ENCODE results near the gene C1QTNF4. TPM values are rescaled to one million over a fixed set of nuclear protein-coding genes. Genes with fewer than 3 reads are reported as not detected.

C1QTNF4 gene
- total RNA-seq, 2 donors from 2014 or later: 0.86 TPM; not detected in 1

DNA sequence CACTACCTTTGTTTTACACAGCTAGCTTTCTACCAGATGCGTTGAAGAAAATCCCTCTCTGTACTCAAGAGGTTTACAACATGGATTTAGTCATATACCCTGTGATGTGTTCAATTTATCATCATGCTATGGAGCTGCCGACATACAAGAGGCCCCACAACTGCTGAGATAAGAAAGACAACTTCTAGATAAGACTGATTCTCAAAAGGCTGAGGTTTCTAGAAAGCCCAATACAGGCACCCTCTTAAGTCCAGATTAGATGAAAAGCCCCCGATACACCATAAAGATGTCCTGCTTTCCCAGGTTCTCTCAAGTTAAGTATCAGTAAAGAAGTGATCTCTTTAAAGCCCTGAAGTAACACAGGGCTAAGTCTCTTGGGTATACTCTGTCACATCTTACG is 33.8 kb upstream of the C1QTNF4 start:
- H3K9me3 ChIP-seq: no peaks in the 10 kb centered on the region
- TF ChIP-seq, protein P1, sequence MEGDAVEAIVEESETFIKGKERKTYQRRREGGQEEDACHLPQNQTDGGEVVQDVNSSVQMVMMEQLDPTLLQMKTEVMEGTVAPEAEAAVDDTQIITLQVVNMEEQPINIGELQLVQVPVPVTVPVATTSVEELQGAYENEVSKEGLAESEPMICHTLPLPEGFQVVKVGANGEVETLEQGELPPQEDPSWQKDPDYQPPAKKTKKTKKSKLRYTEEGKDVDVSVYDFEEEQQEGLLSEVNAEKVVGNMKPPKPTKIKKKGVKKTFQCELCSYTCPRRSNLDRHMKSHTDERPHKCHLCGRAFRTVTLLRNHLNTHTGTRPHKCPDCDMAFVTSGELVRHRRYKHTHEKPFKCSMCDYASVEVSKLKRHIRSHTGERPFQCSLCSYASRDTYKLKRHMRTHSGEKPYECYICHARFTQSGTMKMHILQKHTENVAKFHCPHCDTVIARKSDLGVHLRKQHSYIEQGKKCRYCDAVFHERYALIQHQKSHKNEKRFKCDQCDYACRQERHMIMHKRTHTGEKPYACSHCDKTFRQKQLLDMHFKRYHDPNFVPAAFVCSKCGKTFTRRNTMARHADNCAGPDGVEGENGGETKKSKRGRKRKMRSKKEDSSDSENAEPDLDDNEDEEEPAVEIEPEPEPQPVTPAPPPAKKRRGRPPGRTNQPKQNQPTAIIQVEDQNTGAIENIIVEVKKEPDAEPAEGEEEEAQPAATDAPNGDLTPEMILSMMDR (IDR thresholded peaks at IDR 0.05): no peak
- H3K27me3 ChIP-seq: no peaks in the 10 kb centered on the region
- no peak overlapping the region for H3K4me3 ChIP-seq
- H3K4me1 ChIP-seq: no peaks in the 10 kb centered on the region
- no peak overlapping the region for H3K27ac ChIP-seq
- DNase-seq (ENCODE audit: low spot score): no peak
- H3K36me3 ChIP-seq: peaks cover 80% of the 10 kb centered on the region

DNA sequence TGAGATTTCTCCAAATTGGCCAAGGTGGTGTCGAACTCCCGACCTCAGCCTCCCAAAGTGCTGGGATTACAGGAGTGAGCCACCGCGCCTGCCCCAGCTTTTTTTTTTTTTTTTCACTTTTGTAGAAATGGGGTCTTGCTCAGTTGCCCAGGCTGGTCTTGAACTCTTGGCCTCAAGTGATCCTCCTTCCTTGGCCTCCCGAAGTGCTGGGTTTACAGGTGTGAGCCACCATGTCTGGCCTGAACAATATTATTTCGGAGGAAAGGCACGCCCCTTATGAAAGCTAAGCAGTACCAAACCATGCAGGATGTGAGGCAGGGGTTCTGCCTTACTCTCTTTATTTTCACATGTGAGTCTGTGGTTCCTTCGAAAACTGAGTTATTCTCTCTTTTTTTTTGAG is 32.0 kb upstream of the C1QTNF4 start:
- no peak for DNase-seq (ENCODE audit: low spot score)
- TF ChIP-seq, protein P1 (IDR thresholded peaks at IDR 0.05): no peak
- no peaks in the 10 kb centered on the region for H3K9me3 ChIP-seq
- H3K27ac ChIP-seq: no peak overlapping the region
- H3K27me3 ChIP-seq: no peaks in the 10 kb centered on the region
- H3K4me1 ChIP-seq: no peaks in the 10 kb centered on the region
- H3K4me3 ChIP-seq: no peak overlapping the region
- peaks cover 84% of the 10 kb centered on the region for H3K36me3 ChIP-seq

DNA sequence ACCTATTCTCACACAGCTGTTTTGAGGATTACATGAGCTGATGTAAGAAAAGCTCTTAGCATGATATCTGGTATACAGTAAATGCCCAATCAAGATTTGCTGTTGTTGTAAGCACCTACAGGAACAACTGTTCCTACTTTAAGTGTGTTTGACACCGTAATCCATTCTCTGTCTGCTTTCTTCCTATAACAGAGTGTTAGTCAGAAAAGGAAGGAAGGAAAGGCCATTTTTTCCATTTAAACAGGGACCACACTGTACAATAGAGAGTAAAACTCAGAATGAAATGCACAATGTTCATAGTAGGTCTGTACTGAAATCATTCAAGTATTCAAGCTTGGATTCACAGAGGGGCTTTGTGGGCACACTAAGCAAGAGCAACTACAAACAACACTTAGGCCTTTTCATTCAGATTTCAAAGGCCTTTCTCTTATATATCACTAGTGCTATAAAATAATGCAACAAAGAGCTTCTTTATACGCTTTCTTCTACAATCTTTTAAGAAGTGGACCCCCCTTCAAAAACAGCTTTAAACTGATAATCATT is 26.7 kb upstream of the C1QTNF4 start:
- H3K4me3 ChIP-seq: no peak overlapping the region
- H3K9me3 ChIP-seq: no peaks in the 10 kb centered on the region
- TF ChIP-seq, protein P1 (IDR thresholded peaks at IDR 0.05): no peak
- peaks cover 67% of the 10 kb centered on the region for H3K36me3 ChIP-seq
- no peak for DNase-seq (ENCODE audit: low spot score)
- no peak overlapping the region for H3K27ac ChIP-seq
- H3K4me1 ChIP-seq: no peaks in the 10 kb centered on the region
- no peaks in the 10 kb centered on the region for H3K27me3 ChIP-seq

DNA sequence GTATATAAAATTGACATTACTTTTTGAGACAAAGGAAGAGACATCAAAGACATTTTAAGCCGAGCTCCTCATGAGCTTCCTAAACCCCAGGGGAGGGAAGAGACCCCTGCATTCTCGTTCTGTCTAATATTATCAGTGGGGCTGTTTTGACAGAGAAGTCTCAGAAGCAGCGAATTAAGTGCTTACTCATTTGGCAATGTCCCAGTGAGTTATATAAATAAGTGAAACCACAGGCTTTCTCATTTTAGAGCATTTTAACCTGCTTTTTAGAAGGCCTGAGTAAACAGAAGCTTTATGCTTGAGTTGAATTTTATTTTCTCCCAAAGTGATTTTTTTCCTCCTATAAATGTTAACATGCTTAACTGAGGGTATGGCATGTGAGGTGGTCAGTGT is 23.2 kb upstream of the C1QTNF4 start:
- no peaks in the 10 kb centered on the region for H3K27me3 ChIP-seq
- no peak overlapping the region for H3K27ac ChIP-seq
- no peak for DNase-seq (ENCODE audit: low spot score)
- peaks cover 38% of the 10 kb centered on the region for H3K36me3 ChIP-seq
- H3K4me1 ChIP-seq: no peaks in the 10 kb centered on the region
- H3K9me3 ChIP-seq: no peaks in the 10 kb centered on the region
- no peak overlapping the region for H3K4me3 ChIP-seq
- TF ChIP-seq, protein P1 (IDR thresholded peaks at IDR 0.05): no peak

DNA sequence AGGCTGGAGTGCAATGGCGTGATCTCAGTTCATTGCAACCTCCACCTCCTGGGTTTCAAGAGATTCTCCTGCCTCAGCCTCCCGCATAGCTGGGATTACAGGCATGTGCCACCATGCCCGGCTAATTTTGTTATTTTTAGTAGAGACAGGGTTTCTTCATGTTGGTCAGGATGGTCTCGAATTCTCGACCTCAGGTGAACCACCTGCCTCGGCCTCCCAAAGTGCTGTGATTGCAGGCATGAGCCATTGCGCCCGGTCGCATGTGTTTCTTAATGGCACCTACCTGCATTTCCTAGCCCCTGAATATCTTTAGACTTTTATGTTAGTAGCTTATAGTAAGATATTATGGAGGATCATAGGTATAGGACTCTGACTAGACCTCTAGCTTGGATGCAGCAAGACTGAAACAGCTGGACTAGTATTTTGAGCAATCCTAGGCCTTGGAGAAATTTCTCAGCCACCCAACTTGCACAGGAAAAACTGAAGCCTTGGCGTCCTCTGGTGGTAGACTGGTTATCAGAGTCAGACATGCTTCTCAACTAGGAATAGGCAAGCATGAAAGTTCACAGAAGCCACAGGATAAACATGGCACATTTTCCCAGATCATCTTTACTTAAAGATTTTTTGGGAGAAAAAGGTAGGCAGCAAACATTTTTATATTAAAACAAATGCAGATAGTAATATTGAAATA is 22.7 kb upstream of the C1QTNF4 start:
- H3K36me3 ChIP-seq: peaks cover 32% of the 10 kb centered on the region

More for the DNA sequence above, 22.7 kb upstream of the C1QTNF4 start:
- no peak overlapping the region for H3K27ac ChIP-seq
- H3K27me3 ChIP-seq: no peaks in the 10 kb centered on the region
- no peaks in the 10 kb centered on the region for H3K9me3 ChIP-seq
- TF ChIP-seq, protein P1 (IDR thresholded peaks at IDR 0.05): peak; percentile 22 to 77
- no peaks in the 10 kb centered on the region for H3K4me1 ChIP-seq
- peak; percentile 63 for DNase-seq (ENCODE audit: low spot score)
- H3K4me3 ChIP-seq: no peak overlapping the region

All from right atrium auricular region (tissue), 2 donors.